GM23248 (cell line): ENCODE data around the gene IL20RA.
"Not testable (repeated sequence)": the region's sequence is repeated elsewhere in the genome, so short reads cannot be mapped to it uniquely, and the experiment has no call there.

ENCODE experiments used
- EZH2 ChIP-seq: fragments of 200-600 bp; sonication (generic); IDR thresholded peaks from 2 replicates; pipeline ENCODE4 v1.6.1; 2018; ENCODE audit warnings: antibody characterized with exemption, mild to moderate bottlenecking; ENCODE audit not compliant: insufficient read depth, poor library complexity, severe bottlenecking
- EZH2phosphoT487 ChIP-seq: fragments of 200-600 bp; sonication (generic); IDR thresholded peaks from 2 replicates; pipeline ENCODE4 v1.6.1; 2018; ENCODE audit warnings: antibody characterized with exemption, moderate library complexity, mild to moderate bottlenecking, low read depth; ENCODE audit not compliant: insufficient read depth

DNA sequence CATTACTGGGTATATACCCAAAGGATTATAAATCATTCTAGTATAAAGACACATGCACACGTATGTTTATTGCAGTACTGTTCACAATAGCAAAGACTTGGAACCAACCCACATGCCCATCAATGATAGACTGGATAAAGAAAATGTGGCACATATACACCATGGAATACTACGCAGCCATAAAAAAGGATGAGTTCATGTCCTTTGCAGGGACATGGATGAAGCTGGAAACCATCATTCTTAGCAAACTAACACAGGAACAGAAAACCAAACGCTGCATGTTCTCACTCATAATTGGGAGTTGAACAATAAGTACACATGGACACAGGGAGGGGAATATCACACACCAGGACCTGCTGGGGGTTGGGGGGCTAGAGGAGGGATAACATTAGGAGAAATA lies 31.0 kb upstream of the IL20RA start:
- TF ChIP-seq EZH2, EZH2phosphoT487: not testable (repeated sequence)
